ENCODE data around the gene TRAPPC12.
"Not testable (repeated sequence)": the region's sequence is repeated elsewhere in the genome, so short reads cannot be mapped to it uniquely, and the experiment has no call there.

The TRAPPC12 gene

GRCh38 chr2:3512086-3512485 lies 132.6 kb downstream of the TRAPPC12 start:
- ATAC-seq, result no peak
- TF ChIP-seq ESRRG (CRISPR knock-in tag; IDR thresholded peaks at IDR 0.05), result no peak
- no peak for TF ChIP-seq ZFP3 (CRISPR knock-in tag; IDR thresholded peaks at IDR 0.05)

GRCh38 chr2:3513026-3513810 lies 133.7 kb downstream of the TRAPPC12 start:
- no peak for ATAC-seq
- TF ChIP-seq CSDC2 (CRISPR knock-in tag; IDR thresholded peaks at IDR 0.05) (no peak), TCF4 (CRISPR knock-in tag; IDR thresholded peaks at IDR 0.05; ENCODE audit: borderline replicate concordance) (no peak), SNAI2 (CRISPR knock-in tag; IDR thresholded peaks at IDR 0.05) (no peak), PPARA (CRISPR knock-in tag; IDR thresholded peaks at IDR 0.05; ENCODE audit: borderline replicate concordance) (no peak), BACH2 (CRISPR knock-in tag; IDR thresholded peaks at IDR 0.05; ENCODE audit: borderline replicate concordance) (no peak), TSHZ2 (CRISPR knock-in tag; IDR thresholded peaks at IDR 0.05) (no peak), GLIS3 (CRISPR knock-in tag; IDR thresholded peaks at IDR 0.05) (no peak), ARNTL (CRISPR knock-in tag; IDR thresholded peaks at IDR 0.05; ENCODE audit: borderline replicate concordance, low read depth) (no peak), ISL1 (CRISPR knock-in tag; IDR thresholded peaks at IDR 0.05) (no peak), CREB5 (CRISPR knock-in tag; IDR thresholded peaks at IDR 0.05; ENCODE audit: low read depth) (no peak), ZNF565 (CRISPR knock-in tag; conservative IDR thresholded peaks at IDR 0.05; ENCODE audit: low read depth) (no peak), ZNF70 (CRISPR knock-in tag; IDR thresholded peaks at IDR 0.05) (no peak), PATZ1 (CRISPR knock-in tag; IDR thresholded peaks at IDR 0.05; ENCODE audit: borderline replicate concordance) (no peak), ESRRG (CRISPR knock-in tag; IDR thresholded peaks at IDR 0.05) (no peak), ZFP30 (CRISPR knock-in tag; IDR thresholded peaks at IDR 0.05) (no peak), ZFP3 (CRISPR knock-in tag; IDR thresholded peaks at IDR 0.05) (no peak), OSR1 (CRISPR knock-in tag; IDR thresholded peaks at IDR 0.05) (no peak), ZC3H10 (CRISPR knock-in tag; IDR thresholded peaks at IDR 0.05) (no peak)
- TF ChIP-seq, protein P1, sequence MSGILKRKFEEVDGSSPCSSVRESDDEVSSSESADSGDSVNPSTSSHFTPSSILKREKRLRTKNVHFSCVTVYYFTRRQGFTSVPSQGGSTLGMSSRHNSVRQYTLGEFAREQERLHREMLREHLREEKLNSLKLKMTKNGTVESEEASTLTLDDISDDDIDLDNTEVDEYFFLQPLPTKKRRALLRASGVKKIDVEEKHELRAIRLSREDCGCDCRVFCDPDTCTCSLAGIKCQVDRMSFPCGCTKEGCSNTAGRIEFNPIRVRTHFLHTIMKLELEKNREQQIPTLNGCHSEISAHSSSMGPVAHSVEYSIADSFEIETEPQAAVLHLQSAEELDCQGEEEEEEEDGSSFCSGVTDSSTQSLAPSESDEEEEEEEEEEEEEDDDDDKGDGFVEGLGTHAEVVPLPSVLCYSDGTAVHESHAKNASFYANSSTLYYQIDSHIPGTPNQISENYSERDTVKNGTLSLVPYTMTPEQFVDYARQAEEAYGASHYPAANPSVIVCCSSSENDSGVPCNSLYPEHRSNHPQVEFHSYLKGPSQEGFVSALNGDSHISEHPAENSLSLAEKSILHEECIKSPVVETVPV (CRISPR knock-in tag; IDR thresholded peaks at IDR 0.05), result no peak

GRCh38 chr2:3515438-3515837 lies 135.9 kb downstream of the TRAPPC12 start:
- not testable (repeated sequence) for ATAC-seq

GRCh38 chr2:3516831-3517230 lies 137.3 kb downstream of the TRAPPC12 start:
- no peak for ATAC-seq
- TF ChIP-seq TSHZ2 (CRISPR knock-in tag; IDR thresholded peaks at IDR 0.05) (no peak), TOX (CRISPR knock-in tag; IDR thresholded peaks at IDR 0.05; ENCODE audit: borderline replicate concordance) (no peak), ZFP30 (CRISPR knock-in tag; IDR thresholded peaks at IDR 0.05) (no peak), CSDC2 (CRISPR knock-in tag; IDR thresholded peaks at IDR 0.05) (no peak), TCF4 (CRISPR knock-in tag; IDR thresholded peaks at IDR 0.05; ENCODE audit: borderline replicate concordance) (no peak), ESRRG (CRISPR knock-in tag; IDR thresholded peaks at IDR 0.05) (no peak), PATZ1 (CRISPR knock-in tag; IDR thresholded peaks at IDR 0.05; ENCODE audit: borderline replicate concordance) (no peak), ZC3H10 (CRISPR knock-in tag; IDR thresholded peaks at IDR 0.05) (no peak)
- TF ChIP-seq, protein P2, sequence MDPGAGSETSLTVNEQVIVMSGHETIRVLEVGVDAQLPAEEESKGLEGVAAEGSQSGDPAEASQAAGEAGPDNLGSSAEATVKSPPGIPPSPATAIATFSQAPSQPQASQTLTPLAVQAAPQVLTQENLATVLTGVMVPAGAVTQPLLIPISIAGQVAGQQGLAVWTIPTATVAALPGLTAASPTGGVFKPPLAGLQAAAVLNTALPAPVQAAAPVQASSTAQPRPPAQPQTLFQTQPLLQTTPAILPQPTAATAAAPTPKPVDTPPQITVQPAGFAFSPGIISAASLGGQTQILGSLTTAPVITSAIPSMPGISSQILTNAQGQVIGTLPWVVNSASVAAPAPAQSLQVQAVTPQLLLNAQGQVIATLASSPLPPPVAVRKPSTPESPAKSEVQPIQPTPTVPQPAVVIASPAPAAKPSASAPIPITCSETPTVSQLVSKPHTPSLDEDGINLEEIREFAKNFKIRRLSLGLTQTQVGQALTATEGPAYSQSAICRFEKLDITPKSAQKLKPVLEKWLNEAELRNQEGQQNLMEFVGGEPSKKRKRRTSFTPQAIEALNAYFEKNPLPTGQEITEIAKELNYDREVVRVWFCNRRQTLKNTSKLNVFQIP (CRISPR knock-in tag; IDR thresholded peaks at IDR 0.05; ENCODE audit: borderline replicate concordance, low read depth), result no peak

Data from SK-N-SH treated with all-trans-retinoic acid at 6 μM for 48 hours (cell line).